HG03571 (cell line): ENCODE data around the gene DOCK3.

Experiments
- ATAC-seq: cut with Tn5 transposase; IDR thresholded peaks from one replicate; pipeline ENCODE4 v1.9.1; 2021; ENCODE audit not compliant: unreplicated experiment

The DOCK3 gene

DNA sequence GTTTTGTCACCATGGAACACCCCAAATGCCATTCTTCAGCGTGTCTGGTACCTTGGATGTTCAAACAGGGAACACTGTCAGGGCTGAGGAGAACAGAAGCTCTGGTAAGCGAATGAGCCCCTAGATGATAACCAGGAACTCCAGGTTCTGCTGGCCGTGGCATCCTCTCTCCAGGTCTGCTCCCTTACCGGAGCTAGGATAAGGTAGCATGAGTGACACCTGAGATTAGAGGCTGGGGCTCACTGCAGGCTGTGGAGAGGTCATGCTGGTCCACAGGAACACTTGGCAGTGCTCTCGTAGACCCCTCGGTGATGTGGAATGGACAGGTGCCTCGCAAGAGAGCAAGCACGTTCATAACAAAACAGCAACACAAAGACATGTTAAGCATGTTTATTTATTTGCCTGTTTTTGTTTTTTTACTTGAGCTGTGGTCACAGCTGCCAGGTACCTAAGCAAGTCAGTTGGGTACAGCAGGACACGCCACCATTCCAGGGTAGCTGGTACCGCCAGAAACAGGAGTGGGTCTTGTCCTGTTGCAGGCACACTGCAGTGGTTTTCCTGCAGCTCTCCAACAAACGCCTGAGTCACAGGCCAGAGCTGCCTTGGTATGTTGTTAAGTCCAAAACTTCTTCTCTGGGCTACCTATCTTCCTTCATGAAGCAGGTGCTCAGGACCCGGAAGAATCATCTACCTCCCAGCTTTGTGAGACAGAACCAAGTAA is 720.9 kb downstream of the DOCK3 start:
- ATAC-seq: no peak

DNA sequence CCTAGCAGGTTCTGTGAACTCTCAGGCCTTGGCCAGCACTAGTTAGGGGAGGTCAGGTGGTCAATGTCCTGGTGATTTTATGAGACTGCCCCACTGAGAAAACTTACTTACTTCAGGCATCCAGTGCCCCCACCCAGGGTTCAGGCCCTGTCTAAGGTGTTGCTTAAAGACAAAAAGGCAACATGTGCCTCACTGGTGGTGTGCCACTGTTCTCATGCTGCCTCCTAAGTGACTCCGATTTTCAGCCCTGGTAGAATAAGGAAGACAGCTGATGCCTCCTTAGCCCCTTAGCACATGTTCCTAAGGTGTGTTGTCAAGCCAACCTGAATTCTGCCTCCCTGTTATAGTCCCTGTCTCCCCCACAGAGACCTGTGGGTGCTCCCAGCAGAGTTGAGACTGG is 721.7 kb downstream of the DOCK3 start:
- no peak for ATAC-seq

DNA sequence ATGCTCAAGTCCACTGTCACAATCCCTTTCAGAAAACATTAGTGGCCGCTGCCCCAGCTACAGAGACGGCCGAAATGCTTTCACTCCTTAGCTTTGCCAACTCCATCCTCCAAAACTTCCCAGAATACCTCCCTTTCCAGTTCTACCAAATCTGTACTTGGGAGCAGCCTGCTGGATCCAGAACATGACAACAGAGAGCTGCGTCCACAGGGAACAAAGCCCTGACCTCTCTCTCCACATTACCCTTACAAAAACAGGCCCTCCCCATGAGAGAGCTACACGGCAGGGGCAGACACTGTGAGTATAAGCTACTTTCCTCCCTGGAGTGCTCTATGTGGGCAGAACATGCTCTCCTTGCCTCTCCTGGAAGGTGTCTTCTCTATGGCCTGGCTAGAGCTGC is 722.7 kb downstream of the DOCK3 start:
- ATAC-seq: no peak

DNA sequence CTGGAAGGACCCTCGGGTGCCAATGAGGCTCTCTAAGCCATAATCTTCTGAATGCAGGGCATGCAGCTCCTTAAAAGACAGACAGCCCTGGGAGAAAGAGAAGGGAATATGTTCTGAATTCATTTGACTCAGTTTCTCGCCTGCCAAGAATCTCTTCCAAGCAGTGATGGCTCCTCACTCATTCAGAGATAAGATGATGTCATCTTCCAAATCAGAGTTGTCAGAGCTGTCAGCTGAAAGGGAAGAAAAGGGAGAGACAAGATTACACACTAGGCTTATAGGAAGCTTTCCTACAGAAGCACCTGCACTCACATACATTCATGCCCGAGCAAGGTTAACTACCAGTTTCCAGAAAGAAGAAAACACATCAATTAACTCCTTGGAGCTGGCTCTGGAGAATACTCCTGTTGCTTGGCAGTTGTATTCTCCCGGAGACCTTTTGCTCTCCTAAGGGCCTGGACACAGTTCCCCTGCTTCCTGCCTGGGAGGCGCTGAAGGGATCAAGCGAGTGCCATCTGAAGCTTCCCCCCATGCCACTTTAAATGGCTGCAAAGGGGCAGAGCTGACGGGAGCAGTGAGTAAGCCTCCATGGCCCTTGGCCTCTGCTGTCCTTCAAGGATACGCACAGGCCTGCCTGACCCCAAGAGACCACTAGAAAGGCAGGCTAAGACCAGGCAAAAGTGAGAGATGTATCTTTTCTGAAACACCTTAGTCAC is 724.0 kb downstream of the DOCK3 start:
- ATAC-seq: no peak

DNA sequence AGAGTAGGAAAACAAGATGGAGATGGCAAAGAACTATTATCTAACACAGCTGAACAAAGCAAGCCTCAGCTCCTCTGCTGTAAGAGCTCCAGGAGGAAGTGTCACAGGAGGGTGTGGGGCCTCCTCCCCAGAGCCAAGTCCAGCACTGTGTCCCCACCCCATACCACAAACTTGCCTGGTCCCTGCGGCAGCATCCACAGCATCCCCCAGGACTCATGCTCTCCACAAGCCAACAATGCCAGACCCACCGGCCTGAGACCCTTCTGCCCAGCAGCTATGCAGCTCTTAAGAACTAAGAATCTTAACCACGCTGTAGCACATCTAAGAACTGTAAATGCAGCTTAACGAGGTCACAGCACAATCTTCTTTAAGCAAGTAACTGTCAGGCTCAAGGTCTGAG is 725.4 kb downstream of the DOCK3 start:
- ATAC-seq: no peak

DNA sequence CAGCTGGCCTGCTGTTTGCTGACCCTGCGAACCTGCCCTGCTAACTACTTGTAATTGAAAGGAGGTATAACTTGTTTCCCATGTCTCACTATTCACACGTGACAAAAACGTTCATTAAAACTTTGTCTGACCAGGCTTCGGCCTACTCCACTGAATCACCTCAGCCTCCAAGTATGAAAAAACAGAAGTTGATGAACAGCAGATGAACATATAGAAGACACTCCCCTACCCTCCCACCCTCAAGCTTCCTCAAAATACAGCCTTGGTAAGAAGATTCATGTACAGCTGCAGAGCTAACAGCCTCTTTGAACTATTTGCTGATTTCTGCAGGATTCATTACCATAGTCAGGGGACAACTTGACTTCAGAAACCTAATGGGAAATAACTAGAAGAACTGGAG is 727.0 kb downstream of the DOCK3 start:
- ATAC-seq: no peak

DNA sequence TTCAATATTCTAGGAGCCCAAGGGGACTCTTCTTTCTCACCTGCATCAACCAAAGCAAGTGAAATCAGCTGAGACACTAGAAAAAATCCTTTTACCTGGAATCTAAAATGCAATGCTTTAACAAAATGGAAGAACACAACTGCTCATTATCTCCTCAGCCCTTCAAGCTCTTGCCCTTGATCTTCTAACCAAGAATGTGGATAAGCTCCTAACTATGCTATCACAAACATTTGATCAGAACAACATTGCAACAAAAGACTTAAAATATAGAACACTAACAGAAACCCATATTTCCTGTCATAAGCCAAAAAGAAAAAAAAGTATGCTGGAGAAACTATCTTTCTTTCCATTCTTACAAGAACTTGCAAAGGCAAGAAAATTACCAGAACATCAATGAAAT is 728.9 kb downstream of the DOCK3 start:
- no peak for ATAC-seq

DNA sequence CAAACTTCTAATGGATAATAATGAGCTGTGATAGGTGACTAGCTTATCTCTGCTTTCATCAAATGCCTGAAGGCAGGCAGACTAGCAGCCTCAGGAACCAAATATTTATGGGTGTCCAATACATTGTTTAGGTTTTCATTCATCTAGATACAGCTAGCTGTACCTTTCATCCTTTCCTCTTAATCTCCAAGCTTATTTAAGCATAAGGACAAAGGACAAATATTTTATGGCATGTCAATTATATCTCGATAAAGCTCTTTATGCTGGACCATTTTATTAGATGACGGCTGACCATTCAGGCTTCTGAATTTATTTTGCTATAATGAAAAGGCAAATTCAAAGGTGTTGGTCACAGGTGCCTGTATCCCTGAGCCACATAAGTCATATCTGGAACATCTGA is 733.3 kb downstream of the DOCK3 start:
- no peak for ATAC-seq

DNA sequence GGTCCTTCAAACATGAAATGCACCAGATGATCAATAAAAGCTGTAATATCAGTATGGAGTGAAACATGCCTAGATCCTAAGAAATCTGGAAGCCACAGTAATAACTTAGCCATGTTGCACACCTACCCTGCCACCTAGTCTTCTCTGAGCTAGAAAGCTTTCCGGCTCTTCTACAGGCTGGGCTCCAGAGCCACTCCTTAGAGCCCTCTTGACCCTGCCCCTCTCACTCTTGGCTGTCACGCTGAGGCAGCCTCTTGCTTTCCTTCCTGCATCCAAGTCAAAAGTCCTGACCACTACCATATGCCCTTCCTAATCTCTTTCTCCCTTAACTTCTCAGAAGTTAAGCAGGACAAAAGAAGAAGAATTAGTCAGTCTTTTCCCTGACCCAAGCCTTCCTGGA is 734.1 kb downstream of the DOCK3 start:
- ATAC-seq: no peak

DNA sequence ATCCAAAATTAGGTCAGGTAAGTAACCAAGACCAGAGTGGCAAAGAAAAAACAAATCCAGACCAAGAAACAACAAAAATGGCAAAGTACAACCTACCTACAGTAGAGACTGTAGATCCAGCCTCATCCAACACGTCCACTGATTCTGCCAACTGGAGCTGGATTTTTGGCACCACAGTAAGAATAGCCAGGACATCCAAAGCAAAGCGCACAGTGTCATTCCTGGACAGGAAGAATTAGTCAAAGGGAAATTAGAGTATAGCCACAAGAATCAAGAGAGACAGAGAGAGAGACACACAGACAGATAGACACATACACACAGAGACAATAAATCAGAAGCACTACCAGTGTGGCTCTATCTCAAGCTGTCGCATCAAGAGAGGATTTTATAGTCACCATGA is 747.5 kb downstream of the DOCK3 start:
- no peak for ATAC-seq

DNA sequence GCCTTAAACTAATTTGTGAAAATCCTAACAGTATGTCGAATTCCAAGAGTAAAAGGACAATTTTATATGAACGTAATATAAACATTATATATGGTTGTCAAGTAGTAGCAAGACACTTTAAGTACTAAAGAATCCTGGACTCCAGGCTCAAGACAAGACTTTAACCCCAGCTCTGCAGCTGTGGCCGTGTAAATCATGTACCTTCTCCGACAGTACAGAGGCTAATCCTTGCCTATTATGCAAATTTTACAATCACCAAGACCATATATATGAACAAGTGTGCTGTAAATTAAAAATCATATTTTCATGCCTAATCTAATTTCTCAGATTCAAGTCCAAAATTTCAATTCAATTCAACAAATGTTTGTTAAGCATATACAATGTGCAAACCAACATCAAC is 752.2 kb downstream of the DOCK3 start:
- ATAC-seq: no peak

DNA sequence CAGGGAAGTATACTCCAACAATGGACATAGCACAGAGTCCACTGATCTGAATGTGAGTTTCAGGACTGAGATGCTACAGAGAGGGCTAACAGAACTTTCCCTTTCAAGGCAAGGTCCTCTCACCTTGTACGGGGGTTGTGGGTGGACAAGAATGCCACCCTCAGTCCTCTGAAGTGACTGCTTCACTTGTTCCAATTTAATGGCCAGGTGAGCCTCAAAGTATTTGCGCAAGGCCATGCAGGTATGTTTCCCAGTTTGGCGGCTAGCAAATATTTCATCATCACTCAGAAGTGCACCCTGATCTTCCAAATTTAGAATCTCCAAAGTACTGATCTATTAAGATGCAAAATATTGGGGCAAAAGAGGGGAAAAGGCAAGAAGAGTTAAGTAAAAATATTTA is 754.4 kb downstream of the DOCK3 start:
- ATAC-seq: no peak
